NCI-H146 treated with DMSO at 0.1 percent for 48 hours (cell line): ENCODE measurements around the gene DOK5.

Source experiments
- DNase-seq: peaks from one replicate; lab custom pipeline; 2025; ENCODE audit not compliant: unreplicated experiment; lab: John Stamatoyannopoulos, UW

Gene DOK5

GRCh38 chr20:54642864-54643667 lies 167.7 kb downstream of the DOK5 start:
- no peak for DNase-seq

GRCh38 chr20:54643761-54644160 lies 168.4 kb downstream of the DOK5 start:
- no peak for DNase-seq

GRCh38 chr20:54645445-54646155 lies 170.2 kb downstream of the DOK5 start:
- DNase-seq, result no peak

- DNase-seq, result no peak
Measured at GRCh38 chr20:54646156-54646517, 170.7 kb downstream of the DOK5 start.

- DNase-seq, result no peak
Measured at GRCh38 chr20:54648421-54649142, 173.2 kb downstream of the DOK5 start.

GRCh38 chr20:54649511-54649962 lies 174.1 kb downstream of the DOK5 start:
- peak; percentile 58 for DNase-seq

GRCh38 chr20:54650052-54650719 lies 174.8 kb downstream of the DOK5 start:
- no peak for DNase-seq

GRCh38 chr20:54651252-54651651 lies 175.9 kb downstream of the DOK5 start:
- DNase-seq, result no peak

GRCh38 chr20:54654450-54654849 lies 179.1 kb downstream of the DOK5 start:
- DNase-seq, result no peak

- no peak for DNase-seq
Measured at GRCh38 chr20:54657268-54657826, 182.0 kb downstream of the DOK5 start.

- DNase-seq, result no peak
Measured at GRCh38 chr20:54658525-54658924, 183.1 kb downstream of the DOK5 start.

- DNase-seq, result no peak
Measured at GRCh38 chr20:54661265-54661664, 185.9 kb downstream of the DOK5 start.

- DNase-seq, result no peak
Measured at GRCh38 chr20:54661880-54662465, 186.6 kb downstream of the DOK5 start.

- no peak for DNase-seq
Measured at GRCh38 chr20:54665812-54666211, 190.4 kb downstream of the DOK5 start.

- DNase-seq, result no peak
Measured at GRCh38 chr20:54668271-54669039, 193.1 kb downstream of the DOK5 start.

- DNase-seq, result no peak
Measured at GRCh38 chr20:54669040-54669363, 193.6 kb downstream of the DOK5 start.

- DNase-seq, result no peak
Measured at GRCh38 chr20:54678253-54678652, 202.9 kb downstream of the DOK5 start.

- DNase-seq, result no peak
Measured at GRCh38 chr20:54680439-54680838, 205.0 kb downstream of the DOK5 start.

- peak; percentile 16 for DNase-seq
Measured at GRCh38 chr20:54680872-54681619, 205.7 kb downstream of the DOK5 start.
